A549 (cell line): Measurements from ENCODE around the gene ZNF106. TPM values are rescaled to one million over a fixed set of nuclear protein-coding genes. Genes with fewer than 3 reads are reported as not detected.

Experiments
- ATAC-seq, 2 experiments: fragments of 200-7000 bp in 1 of 2; fragments of >200 bp in 1 of 2; cut with Nextera tagmentation in 1 of 2; cut with Tn5 transposase in 1 of 2; 3 replicates each; pipeline versions ENCODE4 v1.8.0 to v1.9.1; 2018 to 2020; ENCODE audit warnings: mild to moderate bottlenecking in 1 of 2, moderate library complexity in 1 of 2
- CTCF ChIA-PET: fragments of 300-600 bp; sonication (Branson Sonifier 250); formaldehyde crosslinking; extraction: SDS; loops from one replicate; lab custom pipeline; 2021; ENCODE audit warnings: antibody characterized with exemption, inconsistent platforms; lab: Yijun Ruan, JAX
- POLR2A ChIA-PET: fragments of 350-600 bp; formaldehyde crosslinking; extraction: SDS; loops from one replicate; lab custom pipeline; 2021; ENCODE audit warnings: antibody characterized with exemption, inconsistent platforms; lab: Yijun Ruan, JAX
- DNase-seq, 2 experiments: peaks; one replicate each; pipeline versions ENCODE4 v3.0.0 to v3.0.0-alpha.2; 2011 to 2016; ENCODE audit warnings: low read depth in 1 of 2, low spot score in 1 of 2
- FAIRE-seq: peaks from 2 replicates; lab custom pipeline; 2011; peaks lifted over from hg19 to GRCh38; lab: Jason Lieb, UNC
- H3K27ac ChIP-seq, 2 experiments: fragments of >200 bp; sonication (Bioruptor Twin); formaldehyde crosslinking; 3 replicates each; pipeline ENCODE4 v1.5.1; 2016 to 2017
- H3K4me1 ChIP-seq: fragments of >200 bp; sonication (Bioruptor Twin); formaldehyde crosslinking; 3 replicates; pipeline ENCODE4 v1.6.1; 2016
- H3K4me2 ChIP-seq: fragments of >200 bp; sonication (Bioruptor Twin); formaldehyde crosslinking; 3 replicates; pipeline ENCODE4 v1.6.1; 2016
- H3K4me3 ChIP-seq: fragments of >200 bp; sonication (Bioruptor Twin); formaldehyde crosslinking; 3 replicates; pipeline ENCODE4 v1.5.1; 2016
- H3K9me3 ChIP-seq: fragments of >200 bp; sonication (Bioruptor Twin); formaldehyde crosslinking; 3 replicates; pipeline ENCODE4 v1.6.1; 2016
- ATOH8 ChIP-seq: fragments of 250-450 bp; sonication (Bioruptor Pico); IDR thresholded peaks from 2 replicates; pipeline ENCODE4 v1.5.0; 2020; ENCODE audit warnings: low read depth, mild to moderate bottlenecking, moderate library complexity
- CBX2 ChIP-seq: fragments of 200-600 bp; sonication (generic); IDR thresholded peaks from 2 replicates; pipeline ENCODE4 v1.6.1; 2016; ENCODE audit warnings: low read depth, mild to moderate bottlenecking, borderline replicate concordance
- CHD2 ChIP-seq: fragments of 150-350 bp; IDR thresholded peaks from 2 replicates; pipeline ENCODE4 v1.6.1; 2014; ENCODE audit warnings: low read length; ENCODE audit not compliant: partially characterized antibody
- CTCF ChIP-seq: fragments of >200 bp; sonication (Bioruptor Twin); formaldehyde crosslinking; IDR thresholded peaks from 3 replicates; pipeline ENCODE4 v1.5.1; 2016
- E2F6 ChIP-seq: IDR thresholded peaks from 2 replicates; pipeline ENCODE4 v1.6.1; 2012; ENCODE audit warnings: low read depth, borderline replicate concordance
- EHMT2 ChIP-seq: fragments of 200-600 bp; sonication (generic); IDR thresholded peaks from 2 replicates; pipeline ENCODE4 v1.6.1; 2016; ENCODE audit warnings: antibody characterized with exemption, low read depth, mild to moderate bottlenecking, moderate library complexity
- ELK1 ChIP-seq: fragments of 150-350 bp; IDR thresholded peaks from 2 replicates; pipeline ENCODE4 v1.6.1; 2014; ENCODE audit warnings: low read depth, mild to moderate bottlenecking, low read length
- EP300 ChIP-seq, 2 experiments: fragments of >200 bp; sonication (Bioruptor Twin); formaldehyde crosslinking; IDR thresholded peaks; 2 replicates in 1 of 2; 3 replicates in 1 of 2; pipeline ENCODE4 v1.6.1; 2016 to 2017
- FOSL2 ChIP-seq, 2 experiments: fragments of 450-650 bp in 1 of 2; fragments of >200 bp in 1 of 2; sonication (Bioruptor Twin) in 1 of 2; formaldehyde crosslinking; IDR thresholded peaks; 2 replicates each; pipeline versions ENCODE4 v1.5.0 to v1.6.1; 2016 to 2020; ENCODE audit warnings: mild to moderate bottlenecking in 1 of 2, moderate library complexity in 1 of 2
- FOXS1 ChIP-seq: fragments of 250-450 bp; sonication (Bioruptor Pico); IDR thresholded peaks from 2 replicates; pipeline ENCODE4 v1.5.0; 2020; ENCODE audit warnings: mild to moderate bottlenecking, moderate library complexity
- HEYL ChIP-seq: fragments of 250-450 bp; sonication (Bioruptor Pico); IDR thresholded peaks from 2 replicates; pipeline ENCODE4 v1.8.0; 2021; ENCODE audit warnings: mild to moderate bottlenecking, moderate library complexity
- HMGXB4 ChIP-seq: fragments of 250-450 bp; sonication (Bioruptor Pico); IDR thresholded peaks from 2 replicates; pipeline ENCODE4 v1.5.0; 2021; ENCODE audit warnings: mild to moderate bottlenecking, moderate library complexity, borderline replicate concordance
- HOXA7 ChIP-seq: fragments of 250-450 bp; sonication (Bioruptor Pico); IDR thresholded peaks from 2 replicates; pipeline ENCODE4 v1.5.0; 2020; ENCODE audit warnings: mild to moderate bottlenecking, moderate library complexity
- HOXB5 ChIP-seq: fragments of 250-450 bp; sonication (Bioruptor Pico); IDR thresholded peaks from 2 replicates; pipeline ENCODE4 v1.5.0; 2020; ENCODE audit warnings: mild to moderate bottlenecking, moderate library complexity
- KDM1A ChIP-seq: fragments of 200-600 bp; sonication (generic); IDR thresholded peaks from 2 replicates; pipeline ENCODE4 v1.6.1; 2016; ENCODE audit warnings: low read depth, mild to moderate bottlenecking
- MAX ChIP-seq: IDR thresholded peaks from 2 replicates; pipeline ENCODE4 v1.6.1; 2012
- MAZ ChIP-seq: fragments of 150-350 bp; IDR thresholded peaks from 2 replicates; pipeline ENCODE4 v1.6.1; 2014; ENCODE audit warnings: antibody characterized with exemption, low read depth, low read length, borderline replicate concordance
- MYC ChIP-seq: IDR thresholded peaks from 2 replicates; pipeline ENCODE4 v1.6.1; 2012; ENCODE audit warnings: mild to moderate bottlenecking, inconsistent platforms, low read length, improper control_type of control experiment, borderline replicate concordance
- NFE2L2 ChIP-seq: fragments of 150-350 bp; conservative IDR thresholded peaks from 2 replicates; pipeline ENCODE4 v1.6.1; 2014; ENCODE audit warnings: low read length
- NPAS2 ChIP-seq: fragments of 250-450 bp; sonication (Bioruptor Pico); IDR thresholded peaks from 2 replicates; pipeline ENCODE4 v1.8.0; 2022; ENCODE audit warnings: mild to moderate bottlenecking, moderate library complexity, borderline replicate concordance
- PHF8 ChIP-seq: fragments of 200-600 bp; sonication (generic); IDR thresholded peaks from 2 replicates; pipeline ENCODE4 v1.6.1; 2016; ENCODE audit warnings: low read depth, mild to moderate bottlenecking, antibody characterized with exemption, moderate library complexity, borderline replicate concordance
- RAD21 ChIP-seq, 2 experiments: fragments of >200 bp in 1 of 2; sonication (Bioruptor Twin) in 1 of 2; formaldehyde crosslinking in 1 of 2; IDR thresholded peaks in 1 of 2; conservative IDR thresholded peaks in 1 of 2; 2 replicates in 1 of 2; 3 replicates in 1 of 2; pipeline ENCODE4 v1.6.1; 2012 to 2018; ENCODE audit warnings: inconsistent platforms in 1 of 2
- RFX5 ChIP-seq: fragments of 450-650 bp; IDR thresholded peaks from 2 replicates; pipeline ENCODE4 v1.7.1; 2014; ENCODE audit warnings: antibody characterized with exemption, mild to moderate bottlenecking, moderate library complexity
- RNF2 ChIP-seq: fragments of 200-600 bp; sonication (generic); IDR thresholded peaks from 2 replicates; pipeline ENCODE4 v1.6.1; 2016; ENCODE audit warnings: low read depth, mild to moderate bottlenecking, antibody characterized with exemption, moderate library complexity, borderline replicate concordance
- SMC3 ChIP-seq: fragments of >200 bp; sonication (Bioruptor Twin); formaldehyde crosslinking; IDR thresholded peaks from 3 replicates; pipeline ENCODE4 v1.6.1; 2018; ENCODE audit warnings: inconsistent platforms
- USF2 ChIP-seq: fragments of 450-650 bp; IDR thresholded peaks from 2 replicates; pipeline ENCODE4 v1.6.1; 2014; ENCODE audit warnings: antibody characterized with exemption
- ZC3H11A ChIP-seq: fragments of 450-650 bp; IDR thresholded peaks from 2 replicates; pipeline ENCODE4 v1.6.1; 2014; ENCODE audit warnings: antibody characterized with exemption, mild to moderate bottlenecking
- WGBS: methylation state at CpG from one replicate; pipeline ENCODE4 v1.1.6; 2017; ENCODE audit errors: missing lambda C conversion rate; 5-methylcytosine and 5-hydroxymethylcytosine counted together
- polyA plus RNA-seq, 4 experiments: library from polyadenylated mRNA; depleted of rRNA in 3 of 4; stranded (reverse); fragments of >200 nt; fragmentation: RNase III in 1 of 4; extraction: RNeasy Plus Mini Kit Qiagen cat#74134 plus additional on column Dnase treatment in 1 of 4; gene quantifications; 2 replicates in 3 of 4; 3 replicates in 1 of 4; pipeline ENCODE4 v1.2.3, GENCODE V29; 2011 to 2017

ZNF106 gene
- polyA plus RNA-seq, 2 of the 4 experiments (the other 2 are of a cell fraction): 7.8 to 19.3 TPM

GRCh38 chr15:42482701-42483100 lies 8.2 kb downstream of the ZNF106 start:
- FAIRE-seq: no peak
- TF ChIP-seq SMC3 (no peak), CHD2 (no peak), FOSL2 (IDR thresholded peaks at IDR 0.05) (no peak), FOSL2 (CRISPR knock-in tag; IDR thresholded peaks at IDR 0.05) (no peak), ELK1 (no peak), RAD21 (conservative IDR thresholded peaks at IDR 0.05 in 1 of 2, IDR thresholded peaks at IDR 0.05 in 1 of 2) (no peak), RFX5 (no peak), HOXB5 (CRISPR knock-in tag) (no peak), ZC3H11A (no peak), HMGXB4 (CRISPR knock-in tag) (no peak)
- TF ChIP-seq, all 56 proteins: peak for 0
- no peaks in the 10 kb centered on the region for H3K9me3 ChIP-seq
- WGBS: 92% methylated on average over 6 of the region's 6 CpGs
- ATAC-seq (no peak), DNase-seq (no peak)
- no peak overlapping the region for H3K27ac ChIP-seq
- POLR2A ChIA-PET: no interaction called here
- H3K4me1 ChIP-seq: no peaks in the 10 kb centered on the region
- no peak overlapping the region for H3K4me3 ChIP-seq
- H3K4me2 ChIP-seq: no peak overlapping the region
- CTCF ChIA-PET: interaction anchor here (1.5 kb wide), 1 partner anchor 11 kb away, joined by 5 read pairs; no protein-coding TSS in a partner anchor

GRCh38 chr15:42474827-42475226 lies 16.1 kb downstream of the ZNF106 start:
- POLR2A ChIA-PET: no interaction called here
- ATAC-seq (no peak), FAIRE-seq (no peak), DNase-seq (no peak)
- WGBS: 62% methylated on average over 2 of the region's 2 CpGs
- CTCF ChIA-PET: interaction anchor here (1.2 kb wide), 1 partner anchor 26 kb away, joined by 3 read pairs; no protein-coding TSS in a partner anchor
- Histone ChIP-seq H3K4me3 (no peak overlapping the region), H3K4me2 (no peak overlapping the region), H3K4me1 (no peaks in the 10 kb centered on the region), H3K9me3 (no peaks in the 10 kb centered on the region), H3K27ac (no peak overlapping the region)
- no peak for TF ChIP-seq MAZ
- TF ChIP-seq RNF2: no peak
- no peak for TF ChIP-seq HOXA7 (CRISPR knock-in tag)
- no peak for TF ChIP-seq FOXS1 (CRISPR knock-in tag)
- TF ChIP-seq E2F6: no peak
- no peak for TF ChIP-seq CTCF
- no peak for TF ChIP-seq EP300 (IDR thresholded peaks at IDR 0.05)
- TF ChIP-seq HEYL (CRISPR knock-in tag): no peak
- no peak for TF ChIP-seq USF2
- no peak for TF ChIP-seq ELK1
- no peak for TF ChIP-seq MAX
- no peak for TF ChIP-seq KDM1A
- TF ChIP-seq NPAS2 (CRISPR knock-in tag): no peak
- no peak for TF ChIP-seq PHF8
- TF ChIP-seq ATOH8 (CRISPR knock-in tag): no peak
- no peak for TF ChIP-seq NFE2L2
- no peak for TF ChIP-seq MYC
- TF ChIP-seq EHMT2: no peak
- no peak for TF ChIP-seq CBX2
